Measurements from ENCODE around the gene ANO4. TPM values are rescaled to one million over a fixed set of nuclear protein-coding genes. Genes with fewer than 3 reads are reported as not detected.

Gene ANO4
- total RNA-seq, 4 donors from 2014 or later = 0.10 TPM; not detected in 3

- ATAC-seq = no peak
- Histone ChIP-seq H3K36me3 (no peaks in the 10 kb centered on the region), H3K27me3 (no peaks in the 10 kb centered on the region), H3K4me1 (no peaks in the 10 kb centered on the region), H3K9me3 (no peaks in the 10 kb centered on the region), H3K4me3 (no peak overlapping the region), H3K27ac (no peak overlapping the region)
- intact Hi-C loops (cut with DNase I; ENCODE audit: low total_unique reads) (no loop called here), in situ Hi-C loops (cut with MboI; ENCODE audit: low sequenced_read_pairs in 4 of 4) (no loop called here)
- DNase-seq = no peak
- TF ChIP-seq POLR2A (IDR thresholded peaks at IDR 0.05) (no peak), CTCF (IDR thresholded peaks at IDR 0.05 in 4 of 5, conservative IDR thresholded peaks at IDR 0.05 in 1 of 5) (no peak)
Measured at GRCh38 chr12:100789146-100789545, 5.4 kb upstream of the ANO4 start.

DNA sequence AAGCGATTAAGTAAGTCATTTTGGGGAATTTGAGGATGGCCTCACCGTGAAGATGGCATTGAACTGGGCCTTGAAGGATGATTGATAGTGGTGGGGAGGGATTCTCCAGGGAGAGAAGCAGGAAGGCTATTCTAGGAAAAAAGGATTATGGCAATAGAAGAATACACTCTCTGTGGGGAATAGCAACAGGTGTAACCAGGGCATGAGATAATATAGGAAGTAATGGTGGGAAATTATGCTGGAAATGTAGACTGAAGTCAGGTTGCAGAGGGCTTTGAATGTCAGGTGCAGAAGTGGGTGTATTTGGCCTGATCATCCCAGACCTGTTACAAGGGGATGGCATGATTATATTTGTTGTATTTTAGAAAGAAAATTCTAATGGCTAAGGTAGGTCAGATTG lies 4.6 kb upstream of the ANO4 start:
- intact Hi-C loops (cut with DNase I; ENCODE audit: low total_unique reads) (no loop called here), in situ Hi-C loops (cut with MboI; ENCODE audit: low sequenced_read_pairs in 4 of 4) (no loop called here)
- TF ChIP-seq POLR2A (IDR thresholded peaks at IDR 0.05) = no peak
- no peak for TF ChIP-seq CTCF (IDR thresholded peaks at IDR 0.05 in 4 of 5, conservative IDR thresholded peaks at IDR 0.05 in 1 of 5)

GRCh38 chr12:100790552-100790951 lies 4.0 kb upstream of the ANO4 start:
- TF ChIP-seq CTCF (IDR thresholded peaks at IDR 0.05 in 4 of 5, conservative IDR thresholded peaks at IDR 0.05 in 1 of 5) (no peak), POLR2A (IDR thresholded peaks at IDR 0.05) (no peak)
- H3K4me3 ChIP-seq = no peak overlapping the region
- in situ Hi-C loops (cut with MboI; ENCODE audit: low sequenced_read_pairs in 4 of 4) = no loop called here
- no peak for DNase-seq
- no peaks in the 10 kb centered on the region for H3K4me1 ChIP-seq
- intact Hi-C loops (cut with DNase I; ENCODE audit: low total_unique reads) = no loop called here
- ATAC-seq = no peak
- no peaks in the 10 kb centered on the region for H3K36me3 ChIP-seq
- no peak overlapping the region for H3K27ac ChIP-seq
- no peaks in the 10 kb centered on the region for H3K27me3 ChIP-seq
- H3K9me3 ChIP-seq = no peaks in the 10 kb centered on the region

More for the DNA sequence above, 4.6 kb upstream of the ANO4 start:
- DNase-seq (no peak), ATAC-seq (no peak)
- no peak overlapping the region for H3K4me3 ChIP-seq
- H3K27me3 ChIP-seq = no peaks in the 10 kb centered on the region
- no peaks in the 10 kb centered on the region for H3K36me3 ChIP-seq
- no peaks in the 10 kb centered on the region for H3K4me1 ChIP-seq
- no peaks in the 10 kb centered on the region for H3K9me3 ChIP-seq
- H3K27ac ChIP-seq = no peak overlapping the region

- in situ Hi-C loops (cut with MboI; ENCODE audit: low sequenced_read_pairs in 4 of 4) (no loop called here), intact Hi-C loops (cut with DNase I; ENCODE audit: low total_unique reads) (no loop called here)
- no peaks in the 10 kb centered on the region for H3K36me3 ChIP-seq
- H3K4me3 ChIP-seq = no peak overlapping the region
- H3K27me3 ChIP-seq = no peaks in the 10 kb centered on the region
- TF ChIP-seq CTCF (IDR thresholded peaks at IDR 0.05 in 4 of 5, conservative IDR thresholded peaks at IDR 0.05 in 1 of 5) (no peak), POLR2A (IDR thresholded peaks at IDR 0.05) (no peak)
- ATAC-seq = no peak
- H3K4me1 ChIP-seq = no peaks in the 10 kb centered on the region
- no peaks in the 10 kb centered on the region for H3K9me3 ChIP-seq
- DNase-seq = no peak
- no peak overlapping the region for H3K27ac ChIP-seq
Measured at GRCh38 chr12:100793182-100793581, 1.4 kb upstream of the ANO4 start.

- no peak overlapping the region for H3K27ac ChIP-seq
- TF ChIP-seq POLR2A (IDR thresholded peaks at IDR 0.05) = no peak
- no peak for TF ChIP-seq CTCF (IDR thresholded peaks at IDR 0.05 in 4 of 5, conservative IDR thresholded peaks at IDR 0.05 in 1 of 5)
- DNase-seq (no peak), ATAC-seq (no peak)
- no peaks in the 10 kb centered on the region for H3K27me3 ChIP-seq
- H3K4me1 ChIP-seq = no peaks in the 10 kb centered on the region
- no peak overlapping the region for H3K4me3 ChIP-seq
- H3K9me3 ChIP-seq = no peaks in the 10 kb centered on the region
- intact Hi-C loops (cut with DNase I; ENCODE audit: low total_unique reads) (no loop called here), in situ Hi-C loops (cut with MboI; ENCODE audit: low sequenced_read_pairs in 4 of 4) (no loop called here)
- H3K36me3 ChIP-seq = no peaks in the 10 kb centered on the region
Measured at GRCh38 chr12:100795174-100795799, 711 bp downstream of the ANO4 start.

Measured in gastrocnemius medialis (tissue), 4 donors.